Skeletal muscle tissue (tissue), 5 donors: ENCODE data around the gene TMED5. TPM values are rescaled to one million over a fixed set of nuclear protein-coding genes. Genes with fewer than 3 reads are reported as not detected.

ENCODE experiments used
- H3K27ac ChIP-seq: one replicate; pipeline ENCODE4 v1.7.0; 2013; ENCODE audit warnings: mild to moderate bottlenecking, low read depth, low read length, inconsistent platforms
- H3K27me3 ChIP-seq, 3 donors: one replicate each; pipeline ENCODE4 v1.7.0; 2013; ENCODE audit warnings: low read length in 3 of 3; ENCODE audit not compliant: control insufficient read depth in 3 of 3, insufficient read depth in 3 of 3
- H3K36me3 ChIP-seq, 3 donors: one replicate each; pipeline ENCODE4 v1.7.0; 2013; ENCODE audit warnings: low read length in 3 of 3; ENCODE audit not compliant: control insufficient read depth in 3 of 3, insufficient read depth in 3 of 3
- H3K4me1 ChIP-seq, 3 donors: one replicate each; pipeline ENCODE4 v1.7.0; 2013; ENCODE audit warnings: low read length in 3 of 3, mild to moderate bottlenecking in 3 of 3; ENCODE audit not compliant: control insufficient read depth in 3 of 3, insufficient read depth in 3 of 3
- H3K4me3 ChIP-seq, 3 donors: one replicate each; pipeline ENCODE4 v1.7.0; 2013; ENCODE audit warnings: low read length in 3 of 3
- H3K9ac ChIP-seq, 3 donors: one replicate each; pipeline ENCODE4 v1.7.0; 2013; ENCODE audit warnings: low read length in 3 of 3, mild to moderate bottlenecking in 3 of 3, moderate library complexity in 2 of 3, low read depth in 1 of 3
- H3K9me3 ChIP-seq, 3 donors: one replicate each; pipeline ENCODE4 v1.7.0; 2013; ENCODE audit warnings: low read length in 3 of 3; ENCODE audit not compliant: control insufficient read depth in 3 of 3
- small RNA-seq: library from RNA; depleted of rRNA; stranded (forward); fragments of <200 nt; gene quantifications from one replicate; pipeline ENCODE3, GENCODE V24; 2014
- total RNA-seq: library from RNA; depleted of rRNA; stranded (reverse); fragments of >200 nt; gene quantifications from one replicate; pipeline ENCODE4 v1.2.3, GENCODE V29; 2014
- donor health status: Osteomylitis.

The TMED5 gene
- total RNA-seq, 1 donor from 2014 or later = 16.7 TPM

- H3K36me3 ChIP-seq = peaks cover 0 to 5% (median 0%) of the 10 kb centered on the region in 3 donors
- peaks cover 0 to 5% (median 3%) of the 10 kb centered on the region in 3 donors for H3K4me1 ChIP-seq
- no peaks in the 10 kb centered on the region for H3K27me3 ChIP-seq
- H3K9me3 ChIP-seq = no peaks in the 10 kb centered on the region
- no peak overlapping the region for H3K27ac ChIP-seq
- H3K9ac ChIP-seq = no peak overlapping the region
- H3K4me3 ChIP-seq = no peak overlapping the region
Observed at GRCh38 chr1:93109578-93109977, 70.6 kb downstream of the TMED5 start.

- H3K27ac ChIP-seq = no peak overlapping the region
- H3K4me3 ChIP-seq = no peak overlapping the region
- H3K9ac ChIP-seq = no peak overlapping the region
- no peaks in the 10 kb centered on the region for H3K27me3 ChIP-seq
- no peaks in the 10 kb centered on the region for H3K9me3 ChIP-seq
- H3K36me3 ChIP-seq = no peaks in the 10 kb centered on the region
- H3K4me1 ChIP-seq = peaks cover 0 to 5% (median 3%) of the 10 kb centered on the region in 3 donors
Observed at GRCh38 chr1:93108335-93108734, 71.9 kb downstream of the TMED5 start.

GRCh38 chr1:93107395-93107794 is 72.8 kb downstream of the TMED5 start:
- H3K27me3 ChIP-seq = no peaks in the 10 kb centered on the region
- no peaks in the 10 kb centered on the region for H3K36me3 ChIP-seq
- no peaks in the 10 kb centered on the region for H3K9me3 ChIP-seq
- H3K9ac ChIP-seq = no peak overlapping the region
- no peak overlapping the region for H3K27ac ChIP-seq
- H3K4me3 ChIP-seq = no peak overlapping the region
- peaks cover 0 to 5% (median 3%) of the 10 kb centered on the region in 3 donors for H3K4me1 ChIP-seq

- no peaks in the 10 kb centered on the region for H3K27me3 ChIP-seq
- no peak overlapping the region for H3K27ac ChIP-seq
- H3K9me3 ChIP-seq = no peaks in the 10 kb centered on the region
- H3K4me1 ChIP-seq = no peaks in the 10 kb centered on the region
- H3K9ac ChIP-seq = no peak overlapping the region
- no peak overlapping the region for H3K4me3 ChIP-seq
- no peaks in the 10 kb centered on the region for H3K36me3 ChIP-seq
Observed at GRCh38 chr1:93106226-93106625, 74.0 kb downstream of the TMED5 start.

GRCh38 chr1:93102142-93102541 is 78.1 kb downstream of the TMED5 start:
- Histone ChIP-seq H3K4me3 (no peak overlapping the region), H3K9me3 (no peaks in the 10 kb centered on the region), H3K27ac (no peak overlapping the region), H3K9ac (no peak overlapping the region), H3K36me3 (no peaks in the 10 kb centered on the region), H3K27me3 (no peaks in the 10 kb centered on the region), H3K4me1 (no peaks in the 10 kb centered on the region)

Small RNA genes within 50 kb of the gene (small RNA-seq; reads per million reads assigned to genes)
- gene AC126124.1 = not detected

Other genes starting within 250 kb of the TMED5 start
- gene DIPK1A, start 219.0 kb downstream of the TMED5 start, total RNA-seq = 5.7 TPM
- gene MTF2, start 101.1 kb downstream of the TMED5 start, total RNA-seq = 24.0 TPM
- 1.6 TPM for gene CCDC18, start 311 bp upstream of the TMED5 start, total RNA-seq
- gene DR1, start 165.5 kb upstream of the TMED5 start, total RNA-seq = 11.5 TPM